OCI-LY1 (cell line): ENCODE data around the gene HBM.

Experiments used
- EZH2 ChIP-seq: fragments of 200-600 bp; sonication (generic), shearing (Covaris generic); IDR thresholded peaks from 2 replicates; pipeline ENCODE4 v1.8.0; 2017; ENCODE audit warnings: borderline replicate concordance, mixed run types, mild to moderate bottlenecking, antibody characterized with exemption, low read length, moderate library complexity, mixed read lengths
- TF ChIP-seq, protein P1 (sequence below): fragments of 200-600 bp; sonication (generic), shearing (Covaris generic); IDR thresholded peaks from 2 replicates; pipeline ENCODE4 v1.5.1; 2017; ENCODE audit warnings: mild to moderate bottlenecking, antibody characterized with exemption, low read length, moderate library complexity, mixed read lengths

DNA sequence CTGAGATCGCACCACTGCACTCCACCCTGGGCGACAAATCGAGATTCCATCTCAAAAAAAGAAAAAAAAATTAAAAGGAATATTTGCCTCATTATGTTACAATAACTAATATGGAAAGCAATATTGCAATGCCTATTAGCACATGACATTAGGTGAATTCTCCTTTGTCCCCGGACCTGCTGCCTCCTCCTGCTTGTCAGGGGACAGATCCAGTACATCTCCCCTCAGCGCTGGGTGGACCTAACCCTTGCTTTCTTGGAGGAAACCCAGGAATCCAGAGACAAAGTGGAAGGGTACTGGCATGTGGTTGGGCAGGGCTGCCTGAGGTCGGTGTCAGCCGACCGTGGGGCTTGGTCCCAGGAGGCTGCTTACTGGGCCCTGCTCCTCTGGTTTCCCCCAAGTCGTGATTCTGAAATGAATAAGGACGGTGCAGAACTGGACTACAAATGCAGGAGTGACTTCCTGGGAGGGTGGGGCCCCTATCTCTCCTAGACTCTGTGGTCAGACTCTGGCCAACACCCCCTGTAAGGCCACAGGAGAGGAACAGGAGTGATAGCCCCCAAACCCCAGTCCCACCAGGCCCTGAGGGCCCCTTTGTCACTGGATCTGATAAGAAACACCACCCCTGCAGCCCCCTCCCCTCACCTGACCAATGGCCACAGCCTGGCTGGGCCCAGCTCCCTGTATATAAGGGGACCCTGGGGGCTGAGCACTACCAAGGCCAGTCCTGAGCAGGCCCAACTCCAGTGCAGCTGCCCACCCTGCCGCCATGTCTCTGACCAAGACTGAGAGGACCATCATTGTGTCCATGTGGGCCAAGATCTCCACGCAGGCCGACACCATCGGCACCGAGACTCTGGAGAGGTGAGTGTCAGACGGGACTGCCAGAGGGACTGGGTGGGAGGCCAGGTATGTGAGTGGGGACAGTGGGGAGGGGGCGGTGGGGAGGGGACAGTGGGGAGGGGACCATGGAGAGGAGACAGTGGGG lies 13.3 kb upstream of the HBM start, which contains the start of gene HBZ:
- TF ChIP-seq, protein P1, sequence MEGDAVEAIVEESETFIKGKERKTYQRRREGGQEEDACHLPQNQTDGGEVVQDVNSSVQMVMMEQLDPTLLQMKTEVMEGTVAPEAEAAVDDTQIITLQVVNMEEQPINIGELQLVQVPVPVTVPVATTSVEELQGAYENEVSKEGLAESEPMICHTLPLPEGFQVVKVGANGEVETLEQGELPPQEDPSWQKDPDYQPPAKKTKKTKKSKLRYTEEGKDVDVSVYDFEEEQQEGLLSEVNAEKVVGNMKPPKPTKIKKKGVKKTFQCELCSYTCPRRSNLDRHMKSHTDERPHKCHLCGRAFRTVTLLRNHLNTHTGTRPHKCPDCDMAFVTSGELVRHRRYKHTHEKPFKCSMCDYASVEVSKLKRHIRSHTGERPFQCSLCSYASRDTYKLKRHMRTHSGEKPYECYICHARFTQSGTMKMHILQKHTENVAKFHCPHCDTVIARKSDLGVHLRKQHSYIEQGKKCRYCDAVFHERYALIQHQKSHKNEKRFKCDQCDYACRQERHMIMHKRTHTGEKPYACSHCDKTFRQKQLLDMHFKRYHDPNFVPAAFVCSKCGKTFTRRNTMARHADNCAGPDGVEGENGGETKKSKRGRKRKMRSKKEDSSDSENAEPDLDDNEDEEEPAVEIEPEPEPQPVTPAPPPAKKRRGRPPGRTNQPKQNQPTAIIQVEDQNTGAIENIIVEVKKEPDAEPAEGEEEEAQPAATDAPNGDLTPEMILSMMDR: no peak
- TF ChIP-seq EZH2: no peak
